ENCODE measurements around the gene DNAAF2.
A peak's percentile ranks its signal among the peaks of the same experiment; 100 is the strongest.
"Not testable (repeated sequence)": the region's sequence is repeated elsewhere in the genome, so short reads cannot be mapped to it uniquely, and the experiment has no call there.

Gene DNAAF2

GRCh38 chr14:49621114-49621881 lies 13.7 kb downstream of the DNAAF2 start:
- DNase-seq (ENCODE audit: low spot score) (no peak), FAIRE-seq (no peak)

GRCh38 chr14:49620182-49621113 lies 14.6 kb downstream of the DNAAF2 start, which contains the start of the genes MGAT2 and RPL36AL:
Gene MGAT2, plus strand, starts transcription at chr14:49620799. Its CDS starts 470 bp downstream, at chr14:49621269.
Gene RPL36AL, minus strand, starts transcription at chr14:49620626. Its CDS starts 1,522 bp downstream, at chr14:49619104.
- no peak for FAIRE-seq
- peak; percentile 91 for DNase-seq (ENCODE audit: low spot score)

- DNase-seq (ENCODE audit: low spot score) (no peak), FAIRE-seq (no peak)
Observed at GRCh38 chr14:49619730-49620129, 15.3 kb downstream of the DNAAF2 start.

GRCh38 chr14:49619273-49619672 lies 15.8 kb downstream of the DNAAF2 start:
- DNase-seq (ENCODE audit: low spot score); FAIRE-seq: not testable (repeated sequence)

GRCh38 chr14:49617852-49618519 lies 17.1 kb downstream of the DNAAF2 start:
- no peak for FAIRE-seq
- no peak for DNase-seq (ENCODE audit: low spot score)

GRCh38 chr14:49615776-49616175 lies 19.3 kb downstream of the DNAAF2 start:
- DNase-seq (ENCODE audit: low spot score) (no peak), FAIRE-seq (no peak)

- no peak for FAIRE-seq
Observed at GRCh38 chr14:49614196-49614595, 20.8 kb downstream of the DNAAF2 start.

GRCh38 chr14:49612671-49613070 lies 22.4 kb downstream of the DNAAF2 start:
- FAIRE-seq (no peak), DNase-seq (ENCODE audit: low spot score) (no peak)

More at GRCh38 chr14:49614196-49614595, 20.8 kb downstream of the DNAAF2 start:
- no peak for DNase-seq (ENCODE audit: low spot score)

GRCh38 chr14:49612251-49612650 lies 22.8 kb downstream of the DNAAF2 start:
- no peak for FAIRE-seq
- DNase-seq (ENCODE audit: low spot score) = no peak

GRCh38 chr14:49607583-49607982 lies 27.5 kb downstream of the DNAAF2 start:
- DNase-seq (ENCODE audit: low spot score) = no peak

GRCh38 chr14:49598485-49599300 lies 36.4 kb downstream of the DNAAF2 start, which contains the start of gene LRR1:
Gene LRR1, plus strand, starts transcription at chr14:49598940. Its CDS starts 81 bp downstream, at chr14:49599021.
- FAIRE-seq = no peak
- peak; percentile 63 for DNase-seq (ENCODE audit: low spot score)

More at GRCh38 chr14:49607583-49607982, 27.5 kb downstream of the DNAAF2 start:
- no peak for FAIRE-seq

GRCh38 chr14:49598189-49598484 lies 36.9 kb downstream of the DNAAF2 start:
- FAIRE-seq (no peak), DNase-seq (ENCODE audit: low spot score) (no peak)

GRCh38 chr14:49594347-49595091 lies 40.5 kb downstream of the DNAAF2 start:
- no peak for DNase-seq (ENCODE audit: low spot score)

GRCh38 chr14:49593016-49593415 lies 42.0 kb downstream of the DNAAF2 start:
- DNase-seq (ENCODE audit: low spot score) (no peak), FAIRE-seq (no peak)

More at GRCh38 chr14:49594347-49595091, 40.5 kb downstream of the DNAAF2 start:
- no peak for FAIRE-seq

- DNase-seq (ENCODE audit: low spot score) (no peak), FAIRE-seq (no peak)
Observed at GRCh38 chr14:49589387-49589786, 45.7 kb downstream of the DNAAF2 start.

GRCh38 chr14:49586673-49587460 lies 48.2 kb downstream of the DNAAF2 start:
- DNase-seq (ENCODE audit: low spot score) = peak; percentile 77
- peak; percentile 58 for FAIRE-seq

- peak; percentile 62 for FAIRE-seq
- peak; percentile 97 for DNase-seq (ENCODE audit: low spot score)
Observed at GRCh38 chr14:49585803-49586672, 49.0 kb downstream of the DNAAF2 start, which contains the start of gene RPS29. Gene RPS29, minus strand, starts transcription at chr14:49586380. Its CDS starts 34 bp downstream, at chr14:49586346.

All from RCC 7860 (cell line).